SK-N-SH treated with all-trans-retinoic acid at 6 μM for 48 hours (cell line): ENCODE data around the gene ENGASE.

Experiments
- ARNTL ChIP-seq: fragments of 450-650 bp; formaldehyde crosslinking; IDR thresholded peaks from 2 replicates; pipeline ENCODE4 v1.5.0; 2020; ENCODE audit warnings: low read depth, mild to moderate bottlenecking, moderate library complexity, borderline replicate concordance
- PATZ1 ChIP-seq: fragments of 250-450 bp; sonication (Bioruptor Pico); IDR thresholded peaks from 2 replicates; pipeline ENCODE4 v1.8.0; 2020; ENCODE audit warnings: mild to moderate bottlenecking, moderate library complexity, borderline replicate concordance
- SNAI2 ChIP-seq: fragments of 250-450 bp; sonication (Bioruptor Pico); IDR thresholded peaks from 2 replicates; pipeline ENCODE4 v1.5.0; 2020; ENCODE audit warnings: mild to moderate bottlenecking, moderate library complexity
- ZFP30 ChIP-seq: fragments of 450-650 bp; formaldehyde crosslinking; IDR thresholded peaks from 2 replicates; pipeline ENCODE4 v1.5.0; 2022; ENCODE audit warnings: mild to moderate bottlenecking, moderate library complexity

- TF ChIP-seq ZFP30 (CRISPR knock-in tag) (no peak), PATZ1 (CRISPR knock-in tag) (no peak), ARNTL (CRISPR knock-in tag) (no peak), SNAI2 (CRISPR knock-in tag) (no peak)
Measured at GRCh38 chr17:79101111-79101673, 26.6 kb downstream of the ENGASE start.
